CD4-positive, CD25-positive, alpha-beta regulatory T cell (primary cell): Measurements from ENCODE around the gene NASP. TPM values are rescaled to one million over a fixed set of nuclear protein-coding genes. Genes with fewer than 3 reads are reported as not detected.

Experiments
- ATAC-seq, 2 donors: fragments of 150-1000 bp; cut with Tn5 transposase; one replicate each; pipeline ENCODE4 v1.10.0; 2021; ENCODE audit warnings: low read depth in 2 of 2, moderate number of reproducible peaks in 2 of 2, moderate library complexity in 1 of 2
- DNase-seq, 3 donors: peaks; one replicate each; pipeline versions ENCODE4 v3.0.0 to v3.0.0-alpha.2; 2012 to 2022; ENCODE audit warnings: mixed read lengths in 1 of 3
- H3K27ac ChIP-seq: one replicate; pipeline ENCODE4 v1.7.0; 2013; ENCODE audit warnings: mild to moderate bottlenecking, low read length; ENCODE audit not compliant: insufficient read depth, poor library complexity, severe bottlenecking
- H3K27me3 ChIP-seq: one replicate; pipeline ENCODE4 v1.7.0; 2013; ENCODE audit warnings: low read length; ENCODE audit not compliant: control insufficient read depth, insufficient read depth
- H3K36me3 ChIP-seq: one replicate; pipeline ENCODE4 v1.7.0; 2013; ENCODE audit warnings: mild to moderate bottlenecking, low read length, moderate library complexity; ENCODE audit not compliant: control insufficient read depth, insufficient read depth
- H3K4me1 ChIP-seq: 2 replicates; pipeline ENCODE4 v1.7.0; 2013; ENCODE audit warnings: mild to moderate bottlenecking, low read length; ENCODE audit not compliant: insufficient read depth, control insufficient read depth, poor library complexity, severe bottlenecking
- H3K4me3 ChIP-seq: one replicate; pipeline ENCODE4 v1.7.0; 2013; ENCODE audit warnings: low read depth, mild to moderate bottlenecking, low read length, moderate library complexity
- H3K9me3 ChIP-seq, 2 experiments: 1 replicate in 1 of 2; 2 replicates in 1 of 2; pipeline ENCODE4 v1.7.0; 2013; ENCODE audit warnings: low read length in 2 of 2, mild to moderate bottlenecking in 1 of 2, moderate library complexity in 1 of 2; ENCODE audit not compliant: control insufficient read depth in 2 of 2
- H3K27ac Mint-ChIP-seq, 3 donors: one replicate each; pipeline ENCODE4 v1.8.0; 2020 to 2022; ENCODE audit warnings: mild to moderate bottlenecking in 3 of 3, mixed read lengths in 3 of 3, moderate library complexity in 2 of 3
- H3K27me3 Mint-ChIP-seq: one replicate; pipeline ENCODE4 v1.8.0; 2022; ENCODE audit warnings: mild to moderate bottlenecking, mixed read lengths
- H3K36me3 Mint-ChIP-seq: one replicate; pipeline ENCODE4 v1.8.0; 2020; ENCODE audit warnings: mixed read lengths
- H3K4me1 Mint-ChIP-seq, 4 donors: one replicate each; pipeline ENCODE4 v1.8.0; 2020 to 2022; ENCODE audit warnings: mixed read lengths in 4 of 4, mild to moderate bottlenecking in 1 of 4
- H3K4me3 Mint-ChIP-seq, 4 donors: one replicate each; pipeline ENCODE4 v1.8.0; 2020 to 2022; ENCODE audit warnings: mild to moderate bottlenecking in 4 of 4, mixed read lengths in 4 of 4, moderate library complexity in 3 of 4
- H3K9me3 Mint-ChIP-seq, 7 donors: one replicate each; pipeline ENCODE4 v1.8.0; 2020 to 2022; ENCODE audit warnings: mixed read lengths in 7 of 7, mild to moderate bottlenecking in 3 of 7, moderate library complexity in 2 of 7
- polyA plus RNA-seq, 4 donors: library from polyadenylated mRNA; unstranded; fragments of 300-500 nt; fragmentation: Illumina TruSeq; gene quantifications; one replicate each; pipeline ENCODE4 v1.2.3, GENCODE V29; 2021
- total RNA-seq: library from RNA; stranded (reverse); gene quantifications from one replicate; pipeline ENCODE4 v1.2.3, GENCODE V29; 2022

NASP gene
- total and polyA plus RNA-seq, 5 donors from 2014 or later: 77.8 to 147 (median 81.7) TPM

- no peak for ATAC-seq
These were observed 9.7 kb upstream of the NASP start for GRCh38 chr1:45574105-45574626.

GRCh38 chr1:45583264-45583665, 576 bp upstream of the NASP start:
- ATAC-seq (peak; percentile 83), DNase-seq (peak; percentile 93 to 98 (median 96))
- Mint-ChIP-seq H3K27ac (peak overlapping the region in 2 of 3 donors; percentile 95 to 99), H3K4me1 (peaks cover 6 to 39% (median 24%) of the 10 kb centered on the region in 4 donors), H3K9me3 (no peaks in the 10 kb centered on the region), H3K27me3 (peaks cover 9% of the 10 kb centered on the region), H3K36me3 (no peaks in the 10 kb centered on the region), H3K4me3 (peak overlapping the region; percentile 97 to 100 (median 98))
- Histone ChIP-seq H3K27ac (peak overlapping the region; percentile 91), H3K36me3 (no peaks in the 10 kb centered on the region), H3K27me3 (no peaks in the 10 kb centered on the region), H3K4me1 (peaks cover 25% of the 10 kb centered on the region), H3K4me3 (peak overlapping the region; percentile 94), H3K9me3 (no peaks in the 10 kb centered on the region)

More at GRCh38 chr1:45574105-45574626, 9.7 kb upstream of the NASP start:
- H3K27me3 ChIP-seq: no peaks in the 10 kb centered on the region
- Mint-ChIP-seq H3K9me3 (no peaks in the 10 kb centered on the region), H3K4me3 (no peak overlapping the region), H3K27ac (peak overlapping the region in 1 of 3 donors; percentile 20), H3K27me3 (no peaks in the 10 kb centered on the region), H3K4me1 (no peaks in the 10 kb centered on the region), H3K36me3 (peaks cover 10% of the 10 kb centered on the region)
- no peaks in the 10 kb centered on the region for H3K9me3 ChIP-seq
- no peaks in the 10 kb centered on the region for H3K4me1 ChIP-seq
- DNase-seq: no peak
- no peak overlapping the region for H3K27ac ChIP-seq
- peaks cover under 1% of the 10 kb centered on the region for H3K36me3 ChIP-seq
- no peak overlapping the region for H3K4me3 ChIP-seq

GRCh38 chr1:45584351-45585109, 689 bp downstream of the NASP start:
- H3K27me3 Mint-ChIP-seq: peaks cover 9% of the 10 kb centered on the region
- peaks cover 6 to 48% (median 32%) of the 10 kb centered on the region in 4 donors for H3K4me1 Mint-ChIP-seq
- Histone ChIP-seq H3K27ac (peak overlapping the region; percentile 91), H3K4me1 (peaks cover 27% of the 10 kb centered on the region), H3K9me3 (no peaks in the 10 kb centered on the region), H3K27me3 (no peaks in the 10 kb centered on the region), H3K4me3 (peak overlapping the region; percentile 94), H3K36me3 (no peaks in the 10 kb centered on the region)
- peak; percentile 43 to 47 for ATAC-seq
- no peaks in the 10 kb centered on the region for H3K9me3 Mint-ChIP-seq
- peak overlapping the region; percentile 93 to 99 (median 99) for H3K27ac Mint-ChIP-seq
- H3K4me3 Mint-ChIP-seq: peak overlapping the region; percentile 97 to 100 (median 98)
- H3K36me3 Mint-ChIP-seq: no peaks in the 10 kb centered on the region
- peak; percentile 81 to 92 (median 85) for DNase-seq

- no peaks in the 10 kb centered on the region for H3K27me3 ChIP-seq
- no peaks in the 10 kb centered on the region for H3K9me3 ChIP-seq
- H3K9me3 Mint-ChIP-seq: no peaks in the 10 kb centered on the region
- DNase-seq (no peak), ATAC-seq (no peak)
- H3K27ac Mint-ChIP-seq: peak overlapping the region; percentile 50 to 99 (median 95)
- H3K27me3 Mint-ChIP-seq: peaks cover 9% of the 10 kb centered on the region
- H3K4me1 Mint-ChIP-seq: peaks cover 6 to 53% (median 33%) of the 10 kb centered on the region in 4 donors
- H3K36me3 ChIP-seq: peaks cover 3% of the 10 kb centered on the region
- peak overlapping the region; percentile 94 for H3K4me3 ChIP-seq
- H3K4me1 ChIP-seq: peaks cover 27% of the 10 kb centered on the region
- H3K36me3 Mint-ChIP-seq: no peaks in the 10 kb centered on the region
- H3K4me3 Mint-ChIP-seq: peak overlapping the region; percentile 97 to 100 (median 98)
- peak overlapping the region; percentile 91 for H3K27ac ChIP-seq
These were observed 1.2 kb downstream of the NASP start for GRCh38 chr1:45585110-45585426.

- no peaks in the 10 kb centered on the region for H3K9me3 Mint-ChIP-seq
- peak overlapping the region; percentile 43 to 99 (median 95) for H3K27ac Mint-ChIP-seq
- Histone ChIP-seq H3K27me3 (no peaks in the 10 kb centered on the region), H3K4me1 (peaks cover 27% of the 10 kb centered on the region), H3K9me3 (no peaks in the 10 kb centered on the region), H3K36me3 (peaks cover 3% of the 10 kb centered on the region), H3K27ac (peak overlapping the region; percentile 91), H3K4me3 (peak overlapping the region; percentile 94)
- ATAC-seq (no peak), DNase-seq (no peak)
- H3K27me3 Mint-ChIP-seq: peaks cover 9% of the 10 kb centered on the region
- peaks cover 6 to 58% (median 36%) of the 10 kb centered on the region in 4 donors for H3K4me1 Mint-ChIP-seq
- no peaks in the 10 kb centered on the region for H3K36me3 Mint-ChIP-seq
- H3K4me3 Mint-ChIP-seq: peak overlapping the region; percentile 97 to 100 (median 98)
These were observed 1.7 kb downstream of the NASP start for GRCh38 chr1:45585496-45586075.

- DNase-seq (no peak), ATAC-seq (no peak)
- Mint-ChIP-seq H3K36me3 (peaks cover 4% of the 10 kb centered on the region), H3K4me1 (peaks cover 6 to 62% (median 41%) of the 10 kb centered on the region in 4 donors), H3K27ac (peak overlapping the region; percentile 68 to 99 (median 96)), H3K9me3 (no peaks in the 10 kb centered on the region), H3K27me3 (peaks cover 9% of the 10 kb centered on the region), H3K4me3 (peak overlapping the region; percentile 97 to 100 (median 98))
- no peaks in the 10 kb centered on the region for H3K27me3 ChIP-seq
- H3K9me3 ChIP-seq: no peaks in the 10 kb centered on the region
- peak overlapping the region; percentile 81 for H3K4me3 ChIP-seq
- H3K36me3 ChIP-seq: peaks cover 10% of the 10 kb centered on the region
- H3K4me1 ChIP-seq: peaks cover 27% of the 10 kb centered on the region
- H3K27ac ChIP-seq: peak overlapping the region; percentile 91
These were observed 2.9 kb downstream of the NASP start for GRCh38 chr1:45586769-45587168.

- H3K36me3 Mint-ChIP-seq: peaks cover 8% of the 10 kb centered on the region
- peaks cover 6 to 55% (median 37%) of the 10 kb centered on the region in 4 donors for H3K4me1 Mint-ChIP-seq
- no peak overlapping the region for H3K27ac Mint-ChIP-seq
- H3K4me3 ChIP-seq: no peak overlapping the region
- no peaks in the 10 kb centered on the region for H3K9me3 ChIP-seq
- DNase-seq (no peak), ATAC-seq (no peak)
- no peaks in the 10 kb centered on the region for H3K27me3 Mint-ChIP-seq
- H3K36me3 ChIP-seq: peaks cover 26% of the 10 kb centered on the region
- H3K4me1 ChIP-seq: peaks cover 27% of the 10 kb centered on the region
- H3K9me3 Mint-ChIP-seq: no peaks in the 10 kb centered on the region
- no peaks in the 10 kb centered on the region for H3K27me3 ChIP-seq
- H3K27ac ChIP-seq: no peak overlapping the region
- peak overlapping the region in 1 of 4 donors; percentile 24 for H3K4me3 Mint-ChIP-seq
These were observed 6.0 kb downstream of the NASP start for GRCh38 chr1:45589861-45590260.
